Large intestine (tissue), 3 donors: ENCODE results near the gene BIVM. TPM values are rescaled to one million over a fixed set of nuclear protein-coding genes. Genes with fewer than 3 reads are reported as not detected.

Source experiments
- DNase-seq, 2 donors: peaks; one replicate each; pipeline versions ENCODE4 v3.0.0 to v3.0.0-alpha.2; 2013
- H3K27ac ChIP-seq: one replicate; pipeline ENCODE4 v1.5.1; 2013; ENCODE audit warnings: low read length
- H3K27me3 ChIP-seq: 2 replicates; pipeline ENCODE4 v1.6.1; 2013; ENCODE audit warnings: low read length; ENCODE audit not compliant: control insufficient read depth, insufficient read depth
- H3K36me3 ChIP-seq: 2 replicates; pipeline ENCODE4 v1.6.1; 2013; ENCODE audit warnings: low read length; ENCODE audit not compliant: control insufficient read depth, insufficient read depth
- H3K4me1 ChIP-seq: one replicate; pipeline ENCODE4 v1.6.1; 2013; ENCODE audit warnings: low read length; ENCODE audit not compliant: control insufficient read depth, insufficient read depth
- H3K4me3 ChIP-seq: one replicate; pipeline ENCODE4 v1.5.1; 2013; ENCODE audit warnings: low read length
- H3K9me3 ChIP-seq: one replicate; pipeline ENCODE4 v1.6.1; 2013; ENCODE audit warnings: mild to moderate bottlenecking, low read depth, low read length, moderate library complexity; ENCODE audit not compliant: control insufficient read depth
- WGBS: methylation state at CpG from one replicate; pipeline ENCODE4 v1.1.5; 2013; ENCODE audit warnings: low lambda C conversion rate; ENCODE audit not compliant: insufficient coverage; 5-methylcytosine and 5-hydroxymethylcytosine counted together
- polyA plus RNA-seq: library from polyadenylated mRNA; unstranded; fragments of 120-200 nt; gene quantifications from one replicate; pipeline ENCODE4 v1.2.1, GENCODE V29; 2013

BIVM gene
- polyA plus RNA-seq, 1 donor, result 35.6 TPM

DNA sequence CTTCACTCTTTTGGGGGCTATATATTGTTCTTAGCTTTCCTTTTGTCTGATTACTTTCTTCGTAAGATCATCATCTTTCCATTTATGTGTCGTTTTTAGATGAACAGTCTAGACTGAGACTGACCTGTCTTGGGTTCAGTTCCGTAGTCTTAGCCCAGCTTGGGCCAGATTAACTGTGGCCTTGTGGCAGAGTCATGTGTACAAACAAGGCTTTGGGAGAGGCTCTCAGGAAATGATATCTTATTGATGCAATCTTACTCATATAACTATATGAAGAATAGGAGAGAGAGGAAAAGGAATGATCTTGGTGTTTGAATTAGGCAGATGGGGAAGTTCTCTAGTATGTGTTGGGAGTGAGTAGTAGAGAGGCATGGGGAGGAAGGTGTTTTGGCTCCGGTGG lies 40.1 kb downstream of the BIVM start:
- DNase-seq, result no peak
- H3K27ac ChIP-seq, result no peak overlapping the region
- H3K9me3 ChIP-seq, result no peaks in the 10 kb centered on the region
- H3K36me3 ChIP-seq, result peaks cover 31% of the 10 kb centered on the region
- no peak overlapping the region for H3K4me3 ChIP-seq
- H3K4me1 ChIP-seq, result peaks cover 4% of the 10 kb centered on the region
- 100% methylated on average over 1 of the region's 4 CpGs for whole genome bisulfite sequencing
- H3K27me3 ChIP-seq, result no peaks in the 10 kb centered on the region

DNA sequence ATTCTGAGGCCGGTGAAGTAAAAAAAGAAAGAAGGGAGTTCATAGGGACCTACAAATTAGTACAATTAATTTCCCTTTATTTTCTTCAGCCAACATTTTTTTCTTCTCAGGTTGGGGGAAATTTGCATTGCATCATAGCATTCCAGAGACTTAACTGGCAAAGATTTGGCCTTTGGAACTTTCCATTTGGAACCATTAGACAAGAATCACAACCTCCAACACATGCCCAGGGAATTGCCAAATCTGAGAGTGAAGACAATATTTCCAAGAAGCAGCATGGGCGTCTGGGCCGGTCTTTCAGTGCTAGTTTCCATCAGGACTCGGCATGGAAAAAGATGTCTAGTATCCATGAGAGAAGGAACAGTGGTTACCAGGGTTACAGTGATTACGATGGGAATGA lies 40.5 kb downstream of the BIVM start:
- peaks cover 4% of the 10 kb centered on the region for H3K4me1 ChIP-seq
- no peaks in the 10 kb centered on the region for H3K27me3 ChIP-seq
- 83% methylated on average over 1 of the region's 5 CpGs for WGBS
- H3K27ac ChIP-seq, result no peak overlapping the region
- peaks cover 31% of the 10 kb centered on the region for H3K36me3 ChIP-seq
- DNase-seq, result peak in 1 of 2 donors; percentile 21
- no peaks in the 10 kb centered on the region for H3K9me3 ChIP-seq
- H3K4me3 ChIP-seq, result no peak overlapping the region

DNA sequence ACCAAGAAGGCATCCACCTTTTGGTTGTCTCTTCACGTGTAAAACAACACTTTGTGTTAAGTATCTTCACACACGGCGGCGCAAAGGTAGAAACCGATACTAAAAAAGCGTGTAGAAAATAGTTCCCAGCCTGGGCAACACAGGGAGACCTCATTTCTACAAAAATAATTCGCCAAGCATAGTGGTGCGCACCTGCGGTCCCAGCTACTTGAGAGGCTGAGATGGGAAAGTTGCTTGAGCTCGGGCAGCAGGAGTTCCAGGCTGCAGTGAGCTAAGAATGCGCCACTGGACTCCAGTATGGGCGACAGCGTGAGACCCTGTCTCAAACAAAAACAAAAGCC lies 46.3 kb downstream of the BIVM start:
- no peak for DNase-seq
- WGBS, result no CpG with 5 or more reads among the region's 13 CpGs
- peak overlapping the region; percentile 91 for H3K4me3 ChIP-seq

DNA sequence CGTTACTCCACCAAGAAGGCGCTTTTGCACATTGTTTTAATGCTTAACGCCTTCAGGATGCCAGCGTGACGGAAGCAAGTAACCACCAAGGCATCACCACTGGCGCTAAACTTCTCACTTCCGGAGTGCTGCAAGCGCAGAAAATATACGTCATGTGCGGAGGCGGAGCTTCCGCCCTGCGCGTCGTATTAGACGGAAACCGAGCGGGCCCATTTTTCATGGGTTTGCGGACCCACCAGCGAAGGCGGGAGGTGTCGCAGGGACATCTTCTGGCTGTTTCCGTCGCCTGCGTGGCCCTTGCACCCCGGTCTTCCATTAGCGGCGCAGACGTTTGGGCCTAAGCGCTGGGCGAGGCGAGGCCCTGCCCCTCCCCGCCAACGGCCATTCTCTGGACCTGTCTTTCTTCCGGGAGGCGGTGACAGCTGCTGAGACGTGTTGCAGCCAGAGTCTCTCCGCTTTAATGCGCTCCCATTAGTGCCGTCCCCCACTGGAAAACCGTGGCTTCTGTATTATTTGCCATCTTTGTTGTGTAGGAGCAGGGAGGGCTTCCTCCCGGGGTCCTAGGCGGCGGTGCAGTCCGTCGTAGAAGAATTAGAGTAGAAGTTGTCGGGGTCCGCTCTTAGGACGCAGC lies 46.8 kb downstream of the BIVM start, which contains the start of gene ERCC5:
Gene ERCC5 (plus strand): TSS at position 403 of the 631 bp plus-strand sequence. CDS start 235 bp downstream, outside the sequence.
- WGBS, result no CpG with 5 or more reads among the region's 49 CpGs
- peak; percentile 98 to 99 for DNase-seq
- Histone ChIP-seq H3K4me3 (peak within 1 kb of the TSS; percentile 91), H3K36me3 (peaks cover 7% of the 10 kb centered on the region), H3K27me3 (no peaks in the 10 kb centered on the region), H3K9me3 (no peaks in the 10 kb centered on the region), H3K4me1 (peaks cover 6% of the 10 kb centered on the region), H3K27ac (peak within 1 kb of the TSS; percentile 98)

More for the DNA sequence above, 46.3 kb downstream of the BIVM start:
- Histone ChIP-seq H3K27ac (peak overlapping the region; percentile 98), H3K27me3 (no peaks in the 10 kb centered on the region), H3K9me3 (no peaks in the 10 kb centered on the region), H3K4me1 (peaks cover 6% of the 10 kb centered on the region), H3K36me3 (peaks cover 8% of the 10 kb centered on the region)

DNA sequence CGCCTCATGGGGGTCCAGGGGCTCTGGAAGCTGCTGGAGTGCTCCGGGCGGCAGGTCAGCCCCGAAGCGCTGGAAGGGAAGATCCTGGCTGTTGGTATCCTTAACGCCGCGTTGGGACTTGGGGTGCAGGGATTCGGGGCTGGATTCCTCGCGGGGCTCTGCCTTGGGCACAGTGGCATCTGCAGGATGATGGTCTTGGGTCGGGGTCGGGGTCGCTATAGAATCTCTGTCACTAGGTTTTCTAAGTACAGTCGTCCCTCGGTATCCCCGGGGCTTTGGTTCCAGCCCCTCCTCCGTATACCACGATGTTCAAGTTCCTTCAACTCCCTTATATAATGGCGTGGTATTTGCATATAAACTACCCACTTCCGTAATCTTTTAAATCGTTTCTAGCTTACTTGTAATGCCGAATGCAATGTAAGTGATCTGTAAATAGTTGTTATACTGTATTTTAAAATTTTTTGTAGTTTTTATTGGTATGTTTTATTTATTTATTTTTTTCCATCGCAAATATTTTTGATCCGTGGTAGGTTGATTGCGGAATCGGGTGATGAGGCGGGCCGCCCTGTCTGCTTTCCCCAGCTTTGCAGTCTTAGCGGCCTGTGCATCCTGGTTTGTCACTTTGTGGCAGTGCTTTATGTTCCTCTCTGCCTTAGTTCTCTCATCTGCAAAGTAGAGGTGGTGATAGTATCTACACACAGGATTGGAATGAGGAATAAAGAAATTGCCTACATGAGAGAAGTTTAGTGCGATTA lies 47.5 kb downstream of the BIVM start:
- peaks cover 6% of the 10 kb centered on the region for H3K4me1 ChIP-seq

DNA sequence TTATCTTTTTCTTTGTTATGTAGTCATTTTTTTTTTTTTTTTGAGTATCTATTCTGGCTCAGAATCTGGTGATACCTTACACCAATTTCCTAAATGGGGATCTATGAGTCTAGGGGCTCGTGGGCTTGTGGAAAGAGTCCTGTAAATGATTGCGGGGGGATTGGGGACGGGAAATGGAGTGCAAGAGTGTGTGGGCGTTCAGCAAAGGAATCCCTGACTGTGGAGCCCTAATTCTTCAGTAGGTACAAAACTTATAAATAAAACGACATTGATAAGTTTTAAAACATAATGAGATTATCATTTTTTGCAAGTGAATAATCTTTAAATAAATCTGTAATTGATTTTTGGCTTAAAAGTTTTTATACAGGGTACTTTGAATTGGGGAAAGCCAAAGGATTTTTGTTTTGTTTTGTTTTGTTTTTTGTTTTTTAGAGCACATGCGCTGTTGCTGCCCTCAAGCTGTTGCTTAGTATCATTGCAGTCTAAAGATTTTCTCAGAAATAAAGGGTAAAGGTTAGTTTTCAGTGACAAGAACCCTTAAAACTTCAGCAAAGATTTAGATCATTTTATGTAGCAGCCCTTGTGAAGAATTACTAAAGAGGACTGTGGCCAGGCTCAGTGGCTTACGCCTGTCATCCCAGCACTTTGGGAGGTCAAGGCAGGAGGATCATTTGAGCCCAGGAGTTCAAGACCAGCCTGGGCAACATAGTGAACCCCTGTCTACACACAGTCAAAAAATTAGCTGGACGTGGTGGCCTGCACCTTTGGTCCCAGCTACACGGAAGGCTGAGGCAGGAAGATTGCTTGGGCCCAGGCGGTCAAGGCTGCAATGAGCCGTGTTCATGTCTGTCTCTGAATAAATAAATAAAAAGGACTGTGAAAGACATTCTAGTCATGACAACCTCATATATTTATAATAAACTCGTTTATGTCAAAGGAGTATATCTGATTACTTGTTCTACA lies 48.6 kb downstream of the BIVM start:
- 26% methylated on average over 2 of the region's 12 CpGs for WGBS
- Histone ChIP-seq H3K27ac (peak overlapping the region; percentile 98), H3K36me3 (peaks cover 6% of the 10 kb centered on the region), H3K27me3 (no peaks in the 10 kb centered on the region), H3K4me1 (peaks cover 6% of the 10 kb centered on the region), H3K4me3 (peak overlapping the region; percentile 91), H3K9me3 (no peaks in the 10 kb centered on the region)
- DNase-seq, result peak; percentile 19 to 43

More for the DNA sequence above, 47.5 kb downstream of the BIVM start:
- H3K4me3 ChIP-seq, result peak overlapping the region; percentile 91
- peak in 1 of 2 donors; percentile 63 for DNase-seq
- no peaks in the 10 kb centered on the region for H3K9me3 ChIP-seq
- no peaks in the 10 kb centered on the region for H3K27me3 ChIP-seq
- WGBS, result 0% methylated on average over 5 of the region's 31 CpGs
- H3K36me3 ChIP-seq, result peaks cover 4% of the 10 kb centered on the region
- H3K27ac ChIP-seq, result peak overlapping the region; percentile 98

DNA sequence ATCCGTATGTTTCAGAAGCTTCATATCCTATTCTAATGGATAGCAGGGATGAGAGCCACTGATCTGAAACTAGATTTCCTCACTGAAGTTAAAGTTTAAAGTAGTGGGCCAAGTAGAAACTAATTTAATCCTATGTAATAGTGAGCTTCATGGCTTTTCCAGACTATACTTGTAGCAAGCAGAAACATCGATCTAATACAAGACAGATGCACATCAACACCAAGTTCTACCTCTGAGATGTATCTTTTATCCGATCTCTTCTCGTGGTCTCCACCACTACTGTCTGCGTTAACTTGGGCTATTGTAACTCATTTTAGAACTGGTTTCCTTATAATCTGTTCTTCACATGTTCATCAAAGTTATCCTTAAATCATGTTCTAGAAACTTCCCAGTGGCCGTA lies 50.0 kb downstream of the BIVM start:
- H3K9me3 ChIP-seq, result no peaks in the 10 kb centered on the region
- no peak overlapping the region for H3K4me3 ChIP-seq
- 98% methylated on average over 6 of the region's 6 CpGs for WGBS
- H3K27ac ChIP-seq, result no peak overlapping the region
- peaks cover 6% of the 10 kb centered on the region for H3K4me1 ChIP-seq
- peaks cover 6% of the 10 kb centered on the region for H3K36me3 ChIP-seq
- DNase-seq, result no peak
- H3K27me3 ChIP-seq, result no peaks in the 10 kb centered on the region

DNA sequence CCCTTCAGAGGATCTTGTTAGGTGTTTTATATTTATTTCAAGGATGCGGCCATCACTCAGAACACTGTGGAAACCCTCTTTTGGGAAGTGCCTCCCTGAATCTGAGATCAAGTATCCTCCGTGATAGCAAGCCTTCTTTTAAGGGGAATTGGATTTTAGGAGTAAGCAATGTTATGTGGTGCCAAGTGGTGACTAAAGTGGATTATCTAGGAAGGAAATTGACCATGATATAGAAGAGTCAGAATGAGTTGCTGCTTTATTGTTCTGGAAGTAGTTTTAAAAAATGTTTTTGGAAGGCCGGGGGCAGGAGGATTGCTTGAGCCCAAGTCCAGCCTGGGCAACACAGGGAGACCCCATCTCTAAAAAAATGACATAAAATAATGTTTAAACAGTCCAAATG lies 53.6 kb downstream of the BIVM start:
- Histone ChIP-seq H3K27ac (no peak overlapping the region), H3K9me3 (no peaks in the 10 kb centered on the region), H3K27me3 (no peaks in the 10 kb centered on the region), H3K4me1 (peaks cover 3% of the 10 kb centered on the region), H3K4me3 (no peak overlapping the region), H3K36me3 (peaks cover 27% of the 10 kb centered on the region)
- 100% methylated on average over 2 of the region's 3 CpGs for WGBS
- DNase-seq, result no peak

DNA sequence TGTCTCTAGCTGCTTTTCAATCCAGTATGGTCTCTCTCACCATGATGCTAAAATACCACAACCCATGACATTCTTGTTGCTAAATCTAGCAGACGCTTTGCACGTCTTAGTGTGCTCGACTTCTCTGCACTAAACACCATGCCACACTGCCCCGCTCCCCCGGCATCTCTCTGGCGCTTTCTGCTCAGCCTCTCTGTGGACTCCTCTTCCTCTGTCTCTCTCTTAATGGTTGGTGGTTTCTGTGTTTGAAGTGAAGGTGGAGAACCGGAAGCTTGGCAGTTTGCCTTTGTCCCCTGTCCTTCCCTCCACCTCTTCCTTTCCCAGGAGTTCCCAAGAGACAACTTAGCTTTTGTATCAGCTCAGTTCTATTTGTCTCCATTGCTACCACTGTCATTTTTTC lies 55.8 kb downstream of the BIVM start:
- H3K4me1 ChIP-seq, result no peaks in the 10 kb centered on the region
- peaks cover 48% of the 10 kb centered on the region for H3K36me3 ChIP-seq
- H3K27ac ChIP-seq, result no peak overlapping the region
- WGBS, result 100% methylated on average over 4 of the region's 7 CpGs
- H3K4me3 ChIP-seq, result no peak overlapping the region
- H3K9me3 ChIP-seq, result no peaks in the 10 kb centered on the region
- no peaks in the 10 kb centered on the region for H3K27me3 ChIP-seq
- no peak for DNase-seq

DNA sequence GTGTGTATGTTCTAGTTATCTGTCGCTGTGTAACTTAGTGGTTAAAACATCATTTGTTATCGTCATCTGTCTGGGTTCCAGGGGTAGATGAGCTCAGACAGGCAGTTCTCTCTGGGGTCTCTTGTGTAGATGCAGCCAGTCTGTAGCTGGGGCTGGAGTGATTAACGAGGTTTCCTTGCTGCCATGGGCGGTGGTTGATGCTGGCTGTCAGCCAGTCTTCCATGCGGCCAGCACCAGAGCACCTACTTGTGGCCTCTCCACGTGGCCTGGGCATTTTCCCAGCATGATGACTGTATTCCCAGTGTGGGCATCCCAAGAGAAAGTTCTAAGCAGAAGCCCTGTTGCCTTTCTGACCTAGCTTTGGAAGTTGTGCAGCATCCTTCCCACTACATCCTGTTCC lies 57.6 kb downstream of the BIVM start:
- no peak for DNase-seq
- Histone ChIP-seq H3K4me3 (no peak overlapping the region), H3K27ac (no peak overlapping the region), H3K36me3 (peaks cover 59% of the 10 kb centered on the region), H3K4me1 (no peaks in the 10 kb centered on the region), H3K9me3 (no peaks in the 10 kb centered on the region), H3K27me3 (no peaks in the 10 kb centered on the region)
- no CpG with 5 or more reads among the region's 6 CpGs for WGBS
